ENCODE results near the gene IPMK.

Gene IPMK

DNA sequence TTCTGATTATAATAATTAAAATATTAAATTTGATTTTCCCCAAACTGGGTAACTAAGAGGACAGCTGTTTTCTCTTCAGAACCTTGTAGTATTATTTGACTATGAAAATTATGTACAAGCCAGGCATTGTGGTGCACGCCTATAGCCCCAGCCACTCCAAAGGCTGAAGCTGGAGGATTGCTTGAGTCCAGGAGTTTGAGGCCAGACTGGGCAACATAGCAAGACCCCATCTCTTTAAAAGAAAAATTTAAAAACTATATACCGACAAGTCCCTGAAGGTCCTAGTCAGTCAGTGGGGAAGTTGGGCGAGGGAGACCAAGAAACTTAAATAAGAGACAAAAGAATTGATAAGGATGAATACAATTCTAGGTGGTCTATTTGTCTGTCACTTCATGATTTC, 40.0 kb upstream of the IPMK start:
- H3K4me2 ChIP-seq (ENCODE audit: low read depth, low read length, poor library complexity, severe bottlenecking) = no peak overlapping the region
- no peak overlapping the region for H3K9ac ChIP-seq (ENCODE audit: low read length)
- no peak overlapping the region for H2AFZ ChIP-seq (ENCODE audit: low read depth, low read length, severe bottlenecking)
- no peaks in the 10 kb centered on the region for H3K36me3 ChIP-seq (ENCODE audit: low read length)
- H3K79me2 ChIP-seq (ENCODE audit: insufficient read depth, low read length) = no peaks in the 10 kb centered on the region
- no peak for TF ChIP-seq EZH2phosphoT487 (conservative IDR thresholded peaks at IDR 0.05; ENCODE audit: low read length)
- TF ChIP-seq, protein P1, sequence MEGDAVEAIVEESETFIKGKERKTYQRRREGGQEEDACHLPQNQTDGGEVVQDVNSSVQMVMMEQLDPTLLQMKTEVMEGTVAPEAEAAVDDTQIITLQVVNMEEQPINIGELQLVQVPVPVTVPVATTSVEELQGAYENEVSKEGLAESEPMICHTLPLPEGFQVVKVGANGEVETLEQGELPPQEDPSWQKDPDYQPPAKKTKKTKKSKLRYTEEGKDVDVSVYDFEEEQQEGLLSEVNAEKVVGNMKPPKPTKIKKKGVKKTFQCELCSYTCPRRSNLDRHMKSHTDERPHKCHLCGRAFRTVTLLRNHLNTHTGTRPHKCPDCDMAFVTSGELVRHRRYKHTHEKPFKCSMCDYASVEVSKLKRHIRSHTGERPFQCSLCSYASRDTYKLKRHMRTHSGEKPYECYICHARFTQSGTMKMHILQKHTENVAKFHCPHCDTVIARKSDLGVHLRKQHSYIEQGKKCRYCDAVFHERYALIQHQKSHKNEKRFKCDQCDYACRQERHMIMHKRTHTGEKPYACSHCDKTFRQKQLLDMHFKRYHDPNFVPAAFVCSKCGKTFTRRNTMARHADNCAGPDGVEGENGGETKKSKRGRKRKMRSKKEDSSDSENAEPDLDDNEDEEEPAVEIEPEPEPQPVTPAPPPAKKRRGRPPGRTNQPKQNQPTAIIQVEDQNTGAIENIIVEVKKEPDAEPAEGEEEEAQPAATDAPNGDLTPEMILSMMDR (IDR thresholded peaks at IDR 0.05; ENCODE audit: insufficient read depth, low read length, poor library complexity, severe bottlenecking) = no peak
- H3F3A ChIP-seq (ENCODE audit: insufficient read depth) = no peaks in the 10 kb centered on the region
- H3K9me3 ChIP-seq (ENCODE audit: insufficient read depth, low read length) = no peaks in the 10 kb centered on the region
- H3K9me2 ChIP-seq (replicated peaks; ENCODE audit: insufficient read depth, low read length) = no peaks in the 10 kb centered on the region
- no peaks in the 10 kb centered on the region for H3K27me3 ChIP-seq (ENCODE audit: low read length)
- H3K27ac ChIP-seq (ENCODE audit: low read depth, low read length) = no peak overlapping the region
- H3K4me3 ChIP-seq (ENCODE audit: insufficient read depth, low read length, poor library complexity, severe bottlenecking) = no peak overlapping the region
- no peaks in the 10 kb centered on the region for H4K20me1 ChIP-seq (ENCODE audit: low read depth, low read length)

DNA sequence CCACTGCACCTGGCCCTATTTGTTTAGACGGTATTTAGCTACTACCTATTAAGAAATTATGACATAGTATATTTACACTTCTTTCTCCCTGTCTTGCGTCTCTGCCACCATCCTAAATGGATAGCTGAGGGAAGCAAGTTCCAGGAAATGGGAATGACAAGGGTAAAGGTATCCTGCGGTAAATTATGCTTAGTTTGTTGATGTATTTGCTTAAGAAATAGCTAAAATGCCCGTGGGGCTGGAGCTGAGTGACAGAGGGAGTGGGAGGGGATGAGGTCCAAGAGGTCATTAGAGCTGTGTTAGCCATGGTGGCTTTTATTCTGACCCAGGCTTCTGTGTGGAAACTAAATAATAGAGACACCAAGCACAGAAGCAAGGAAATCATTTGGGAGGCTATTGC, 38.1 kb upstream of the IPMK start:
- no peak overlapping the region for H3K27ac ChIP-seq (ENCODE audit: low read depth, low read length)

DNA sequence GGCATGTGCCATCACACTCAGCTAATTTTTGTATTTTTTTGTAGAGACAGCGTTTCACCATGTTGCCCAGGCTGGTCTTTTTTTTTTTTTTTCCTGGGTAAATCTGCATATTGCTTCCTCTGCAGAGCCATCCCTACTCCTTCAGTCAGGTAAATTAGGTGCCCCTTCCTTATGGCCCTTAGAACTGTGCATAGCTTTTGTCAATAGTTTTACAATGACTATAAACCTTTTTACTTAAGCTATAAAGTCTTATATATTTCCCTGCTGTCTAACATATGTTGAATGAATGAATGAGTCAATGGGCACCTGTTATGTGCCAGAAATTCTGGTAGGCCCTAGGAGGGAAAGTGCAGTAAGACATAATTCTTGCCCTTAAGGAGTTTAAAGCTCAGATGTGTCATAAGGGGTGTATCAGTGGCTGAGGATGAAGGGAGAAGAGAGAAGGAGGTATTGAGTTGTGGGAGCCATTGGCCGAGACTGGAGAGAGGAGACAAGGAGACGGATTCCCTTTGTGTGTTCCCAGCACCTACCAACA, 36.5 kb upstream of the IPMK start:
- H3K4me3 ChIP-seq (ENCODE audit: insufficient read depth, low read length, poor library complexity, severe bottlenecking) = no peak overlapping the region
- H2AFZ ChIP-seq (ENCODE audit: low read depth, low read length, severe bottlenecking) = no peak overlapping the region
- no peaks in the 10 kb centered on the region for H3K27me3 ChIP-seq (ENCODE audit: low read length)
- H3K9ac ChIP-seq (ENCODE audit: low read length) = no peak overlapping the region
- no peak overlapping the region for H3K27ac ChIP-seq (ENCODE audit: low read depth, low read length)
- no peaks in the 10 kb centered on the region for H3K9me3 ChIP-seq (ENCODE audit: insufficient read depth, low read length)
- H4K20me1 ChIP-seq (ENCODE audit: low read depth, low read length) = no peaks in the 10 kb centered on the region
- TF ChIP-seq, protein P1 (IDR thresholded peaks at IDR 0.05; ENCODE audit: insufficient read depth, low read length, poor library complexity, severe bottlenecking) = no peak
- TF ChIP-seq EZH2phosphoT487 (conservative IDR thresholded peaks at IDR 0.05; ENCODE audit: low read length) = no peak
- no peak overlapping the region for H3K4me2 ChIP-seq (ENCODE audit: low read depth, low read length, poor library complexity, severe bottlenecking)
- no peaks in the 10 kb centered on the region for H3F3A ChIP-seq (ENCODE audit: insufficient read depth)
- H3K9me2 ChIP-seq (replicated peaks; ENCODE audit: insufficient read depth, low read length) = no peaks in the 10 kb centered on the region
- no peaks in the 10 kb centered on the region for H3K79me2 ChIP-seq (ENCODE audit: insufficient read depth, low read length)
- no peaks in the 10 kb centered on the region for H3K36me3 ChIP-seq (ENCODE audit: low read length)

More for the DNA sequence above, 38.1 kb upstream of the IPMK start:
- Histone ChIP-seq H3K79me2 (ENCODE audit: insufficient read depth, low read length) (no peaks in the 10 kb centered on the region), H4K20me1 (ENCODE audit: low read depth, low read length) (no peaks in the 10 kb centered on the region), H3K27me3 (ENCODE audit: low read length) (no peaks in the 10 kb centered on the region), H3K36me3 (ENCODE audit: low read length) (no peaks in the 10 kb centered on the region), H3K9me2 (replicated peaks; ENCODE audit: insufficient read depth, low read length) (no peaks in the 10 kb centered on the region), H3K9me3 (ENCODE audit: insufficient read depth, low read length) (no peaks in the 10 kb centered on the region), H3F3A (ENCODE audit: insufficient read depth) (no peaks in the 10 kb centered on the region), H2AFZ (ENCODE audit: low read depth, low read length, severe bottlenecking) (no peak overlapping the region), H3K4me3 (ENCODE audit: insufficient read depth, low read length, poor library complexity, severe bottlenecking) (no peak overlapping the region), H3K4me2 (ENCODE audit: low read depth, low read length, poor library complexity, severe bottlenecking) (no peak overlapping the region), H3K9ac (ENCODE audit: low read length) (no peak overlapping the region)
- no peak for TF ChIP-seq EZH2phosphoT487 (conservative IDR thresholded peaks at IDR 0.05; ENCODE audit: low read length)
- TF ChIP-seq, protein P1 (IDR thresholded peaks at IDR 0.05; ENCODE audit: insufficient read depth, low read length, poor library complexity, severe bottlenecking) = no peak
